Left lung (tissue), 10 donors: ENCODE results near the gene SMPD1. TPM values are rescaled to one million over a fixed set of nuclear protein-coding genes. Genes with fewer than 3 reads are reported as not detected.

Source experiments
- ATAC-seq: fragments of 200-7000 bp; cut with Tn5 transposase; one replicate; pipeline ENCODE4 v1.9.1; 2020; ENCODE audit warnings: moderate library complexity
- DNase-seq, 4 donors: peaks; one replicate each; pipeline ENCODE4 v3.0.0-alpha.2; 2013 to 2020
- H3K27ac ChIP-seq, 2 donors: fragments of 200-600 bp; sonication (generic) in 1 of 2; one replicate each; pipeline versions ENCODE4 v1.5.0 to v1.8.0; 2020 to 2021
- H3K27me3 ChIP-seq, 2 donors: fragments of 200-600 bp; sonication (generic) in 1 of 2; one replicate each; pipeline versions ENCODE4 v1.5.0 to v1.8.0; 2020 to 2021
- H3K36me3 ChIP-seq, 2 donors: fragments of 200-600 bp; sonication (generic) in 1 of 2; one replicate each; pipeline versions ENCODE4 v1.5.0 to v1.8.0; 2020 to 2021
- H3K4me1 ChIP-seq, 2 donors: fragments of 200-600 bp; one replicate each; pipeline ENCODE4 v1.8.0; 2021
- H3K4me3 ChIP-seq, 2 donors: fragments of 200-600 bp; sonication (generic) in 1 of 2; one replicate each; pipeline versions ENCODE4 v1.5.0 to v1.8.0; 2020 to 2021; ENCODE audit warnings: mild to moderate bottlenecking in 1 of 2
- H3K9me3 ChIP-seq, 2 donors: fragments of 200-600 bp; sonication (generic) in 1 of 2; one replicate each; pipeline versions ENCODE4 v1.5.0 to v1.8.0; 2020 to 2021
- CTCF ChIP-seq, 2 donors: fragments of 200-600 bp; sonication (generic) in 1 of 2; IDR thresholded peaks; one replicate each; pipeline versions ENCODE4 v1.5.0 to v1.8.0; 2021; ENCODE audit warnings: antibody characterized with exemption in 2 of 2
- intact Hi-C, 2 donors: fragments of 100-400 bp; cut with DNase I; formaldehyde crosslinking; loops; one replicate each; pipeline versions ENCODE4 v1.11.2 to v1.14.2; 2022
- polyA plus RNA-seq, 6 donors: library from polyadenylated mRNA; unstranded; fragments of 120-200 nt; gene quantifications; one replicate each; pipeline ENCODE4 v1.2.1, GENCODE V29; 2013; ENCODE audit not compliant: insufficient read length in 6 of 6
- total RNA-seq, 2 donors: library from RNA; stranded (reverse); fragmentation: NEBNext Ultra II Directional; extraction: Animal tissue kit (Norgen Biotek cat#: 25700); gene quantifications; one replicate each; pipeline ENCODE4 v1.2.1, GENCODE V29; 2021
- donor health status: DM: no; HTN: yes; CAD: no.
- donor health status: DM: no; HTN: no; CAD: no.

SMPD1 gene
- total and polyA plus RNA-seq, 8 donors: 18.6 to 79.3 (median 24.1) TPM

- Histone ChIP-seq H3K36me3 (peaks cover 0 to 9% of the 10 kb centered on the region in 2 donors), H3K4me1 (peaks cover 0 to 12% of the 10 kb centered on the region in 2 donors), H3K27me3 (no peaks in the 10 kb centered on the region), H3K4me3 (no peak overlapping the region), H3K27ac (no peak overlapping the region), H3K9me3 (no peaks in the 10 kb centered on the region)
- no peak for ATAC-seq
- no peak for TF ChIP-seq CTCF (IDR thresholded peaks at IDR 0.05)
- no peak for DNase-seq
- intact Hi-C loops: no loop called here
These were observed 10.4 kb downstream of the SMPD1 start for GRCh38 chr11:6400431-6401345.

- ATAC-seq (no peak), DNase-seq (no peak)
- no peak overlapping the region for H3K4me3 ChIP-seq
- no peaks in the 10 kb centered on the region for H3K27me3 ChIP-seq
- no peaks in the 10 kb centered on the region for H3K9me3 ChIP-seq
- intact Hi-C loops: no loop called here
- peaks cover 0 to 12% of the 10 kb centered on the region in 2 donors for H3K4me1 ChIP-seq
- no peak overlapping the region for H3K27ac ChIP-seq
- peaks cover 0 to 7% of the 10 kb centered on the region in 2 donors for H3K36me3 ChIP-seq
- no peak for TF ChIP-seq CTCF (IDR thresholded peaks at IDR 0.05)
These were observed 11.2 kb downstream of the SMPD1 start for GRCh38 chr11:6401464-6401863.

GRCh38 chr11:6402061-6402470, 11.8 kb downstream of the SMPD1 start:
- Histone ChIP-seq H3K4me3 (no peak overlapping the region), H3K4me1 (peaks cover 0 to 11% of the 10 kb centered on the region in 2 donors), H3K36me3 (peaks cover 0 to 7% of the 10 kb centered on the region in 2 donors), H3K27me3 (no peaks in the 10 kb centered on the region), H3K27ac (no peak overlapping the region), H3K9me3 (no peaks in the 10 kb centered on the region)
- TF ChIP-seq CTCF (IDR thresholded peaks at IDR 0.05): no peak
- intact Hi-C loops: no loop called here
- DNase-seq: no peak
- no peak for ATAC-seq

GRCh38 chr11:6402561-6402981, 12.3 kb downstream of the SMPD1 start:
- Histone ChIP-seq H3K27ac (no peak overlapping the region), H3K36me3 (peaks cover 0 to 7% of the 10 kb centered on the region in 2 donors), H3K9me3 (no peaks in the 10 kb centered on the region), H3K4me1 (peaks cover 0 to 6% of the 10 kb centered on the region in 2 donors), H3K4me3 (no peak overlapping the region), H3K27me3 (no peaks in the 10 kb centered on the region)
- no peak for DNase-seq
- intact Hi-C loops: no loop called here
- TF ChIP-seq CTCF (IDR thresholded peaks at IDR 0.05): no peak
- no peak for ATAC-seq

- Histone ChIP-seq H3K36me3 (peaks cover 0 to 7% of the 10 kb centered on the region in 2 donors), H3K27ac (no peak overlapping the region), H3K27me3 (no peaks in the 10 kb centered on the region), H3K9me3 (no peaks in the 10 kb centered on the region), H3K4me3 (no peak overlapping the region), H3K4me1 (no peaks in the 10 kb centered on the region)
- no peak for TF ChIP-seq CTCF (IDR thresholded peaks at IDR 0.05)
- intact Hi-C loops: no loop called here
- no peak for DNase-seq
- no peak for ATAC-seq
These were observed 13.3 kb downstream of the SMPD1 start for GRCh38 chr11:6403539-6403938.
